ENCODE data around the gene SMYD3. TPM values are rescaled to one million over a fixed set of nuclear protein-coding genes. Genes with fewer than 3 reads are reported as not detected.

The SMYD3 gene
- total and polyA plus RNA-seq, 10 of the 15 experiments (the other 5 are each of a cell fraction or from before 2014, with no cell fraction given) = 18.3 to 54.0 (median 24.8) TPM

DNA sequence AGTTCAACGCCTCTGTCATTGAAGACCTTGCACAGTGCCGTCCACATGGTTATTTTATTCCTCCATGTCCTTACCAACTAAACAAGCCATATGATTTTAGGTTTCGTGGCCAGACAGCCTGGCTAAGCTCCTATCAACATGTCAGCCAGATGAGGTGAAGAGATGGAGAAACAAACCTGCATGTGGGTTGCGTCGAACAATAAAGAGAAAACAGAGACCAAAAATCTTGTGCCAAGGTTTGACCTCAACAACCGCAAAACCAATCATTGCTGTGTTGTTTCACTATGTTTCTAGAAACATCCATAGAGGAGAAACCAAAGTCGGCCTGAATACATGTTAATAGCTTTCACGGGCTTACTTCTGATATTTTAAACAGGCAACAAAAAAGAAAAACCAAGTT is 544.6 kb downstream of the SMYD3 start:
- Histone ChIP-seq H3K9ac (ENCODE audit: control insufficient read depth, insufficient read depth, low read length) (no peak overlapping the region), H2AFZ (ENCODE audit: control insufficient read depth, low read depth, low read length) (no peak overlapping the region), H3K79me2 (ENCODE audit: control insufficient read depth, insufficient read depth, low read length) (no peaks in the 10 kb centered on the region), H3K27me3 (replicated peaks in 1 of 2; ENCODE audit: control insufficient read depth in 2 of 2, insufficient read depth in 2 of 2, low read length in 1 of 2) (no peaks in the 10 kb centered on the region), H3K36me3 (ENCODE audit: control insufficient read depth in 2 of 2, insufficient read depth in 2 of 2, low read length in 1 of 2) (no peaks in the 10 kb centered on the region), H4K20me1 (ENCODE audit: control insufficient read depth, insufficient read depth) (no peaks in the 10 kb centered on the region), H3K9me3 (replicated peaks; ENCODE audit: control insufficient read depth, insufficient read depth, low read length) (no peaks in the 10 kb centered on the region), H3K4me1 (ENCODE audit: control insufficient read depth, insufficient read depth, low read length) (no peaks in the 10 kb centered on the region), H3K4me3 (no peak overlapping the region), H3K4me2 (ENCODE audit: control insufficient read depth, insufficient read depth) (no peak overlapping the region), H3K27ac (ENCODE audit: control insufficient read depth, insufficient read depth) (no peak overlapping the region)
- ChIA-PET RAD21 (ENCODE audit: unreplicated experiment) (no interaction called here), CTCF (interaction anchor here (0.6 kb wide), 1 partner anchor 9 kb away, joined by 3 read pairs; no protein-coding TSS in a partner anchor), POLR2A (no interaction called here), SMC1A (ENCODE audit: uncharacterized antibody, unreplicated experiment) (interaction anchor here (1.1 to 1.6 kb wide), 5 partner anchors 10 to 63 kb away, joined by 3 to 6 read pairs (median 5); no protein-coding TSS in a partner anchor)
- ATAC-seq (no peak), DNase-seq (ENCODE audit: low read depth, low spot score) (no peak), FAIRE-seq (no peak)
- WGBS (ENCODE audit: insufficient coverage, insufficient replicate concordance, low lambda C conversion rate, missing lambda C conversion rate) = 92% methylated on average over 8 of the region's 8 CpGs
- BruUV-seq (replicated peaks) = no TSS peak
- in situ Hi-C loops (cut with MboI) = no loop called here
- TF ChIP-seq MEF2A (IDR thresholded peaks at IDR 0.05; ENCODE audit: insufficient read depth, low read depth, low read length) = no peak
- no peak for TF ChIP-seq RELA (IDR thresholded peaks at IDR 0.05; ENCODE audit: borderline replicate concordance, partially characterized antibody)
- no peak for TF ChIP-seq ZNF384 (IDR thresholded peaks at IDR 0.05; ENCODE audit: borderline replicate concordance, low read depth, low read length)
- TF ChIP-seq, protein P1, sequence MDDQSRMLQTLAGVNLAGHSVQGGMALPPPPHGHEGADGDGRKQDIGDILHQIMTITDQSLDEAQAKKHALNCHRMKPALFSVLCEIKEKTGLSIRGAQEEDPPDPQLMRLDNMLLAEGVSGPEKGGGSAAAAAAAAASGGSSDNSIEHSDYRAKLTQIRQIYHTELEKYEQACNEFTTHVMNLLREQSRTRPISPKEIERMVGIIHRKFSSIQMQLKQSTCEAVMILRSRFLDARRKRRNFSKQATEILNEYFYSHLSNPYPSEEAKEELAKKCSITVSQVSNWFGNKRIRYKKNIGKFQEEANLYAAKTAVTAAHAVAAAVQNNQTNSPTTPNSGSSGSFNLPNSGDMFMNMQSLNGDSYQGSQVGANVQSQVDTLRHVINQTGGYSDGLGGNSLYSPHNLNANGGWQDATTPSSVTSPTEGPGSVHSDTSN (IDR thresholded peaks at IDR 0.05; ENCODE audit: insufficient replicate concordance, low read depth, low read length) = no peak
- no peak for TF ChIP-seq TCF3 (IDR thresholded peaks at IDR 0.05; ENCODE audit: borderline replicate concordance, insufficient read depth, low read depth, low read length)
- TF ChIP-seq NFXL1 (IDR thresholded peaks at IDR 0.05; ENCODE audit: borderline replicate concordance) = no peak
- no peak for TF ChIP-seq PAX5 (IDR thresholded peaks at IDR 0.05; ENCODE audit: borderline replicate concordance, low read depth, low read length)
- TF ChIP-seq, protein P2, sequence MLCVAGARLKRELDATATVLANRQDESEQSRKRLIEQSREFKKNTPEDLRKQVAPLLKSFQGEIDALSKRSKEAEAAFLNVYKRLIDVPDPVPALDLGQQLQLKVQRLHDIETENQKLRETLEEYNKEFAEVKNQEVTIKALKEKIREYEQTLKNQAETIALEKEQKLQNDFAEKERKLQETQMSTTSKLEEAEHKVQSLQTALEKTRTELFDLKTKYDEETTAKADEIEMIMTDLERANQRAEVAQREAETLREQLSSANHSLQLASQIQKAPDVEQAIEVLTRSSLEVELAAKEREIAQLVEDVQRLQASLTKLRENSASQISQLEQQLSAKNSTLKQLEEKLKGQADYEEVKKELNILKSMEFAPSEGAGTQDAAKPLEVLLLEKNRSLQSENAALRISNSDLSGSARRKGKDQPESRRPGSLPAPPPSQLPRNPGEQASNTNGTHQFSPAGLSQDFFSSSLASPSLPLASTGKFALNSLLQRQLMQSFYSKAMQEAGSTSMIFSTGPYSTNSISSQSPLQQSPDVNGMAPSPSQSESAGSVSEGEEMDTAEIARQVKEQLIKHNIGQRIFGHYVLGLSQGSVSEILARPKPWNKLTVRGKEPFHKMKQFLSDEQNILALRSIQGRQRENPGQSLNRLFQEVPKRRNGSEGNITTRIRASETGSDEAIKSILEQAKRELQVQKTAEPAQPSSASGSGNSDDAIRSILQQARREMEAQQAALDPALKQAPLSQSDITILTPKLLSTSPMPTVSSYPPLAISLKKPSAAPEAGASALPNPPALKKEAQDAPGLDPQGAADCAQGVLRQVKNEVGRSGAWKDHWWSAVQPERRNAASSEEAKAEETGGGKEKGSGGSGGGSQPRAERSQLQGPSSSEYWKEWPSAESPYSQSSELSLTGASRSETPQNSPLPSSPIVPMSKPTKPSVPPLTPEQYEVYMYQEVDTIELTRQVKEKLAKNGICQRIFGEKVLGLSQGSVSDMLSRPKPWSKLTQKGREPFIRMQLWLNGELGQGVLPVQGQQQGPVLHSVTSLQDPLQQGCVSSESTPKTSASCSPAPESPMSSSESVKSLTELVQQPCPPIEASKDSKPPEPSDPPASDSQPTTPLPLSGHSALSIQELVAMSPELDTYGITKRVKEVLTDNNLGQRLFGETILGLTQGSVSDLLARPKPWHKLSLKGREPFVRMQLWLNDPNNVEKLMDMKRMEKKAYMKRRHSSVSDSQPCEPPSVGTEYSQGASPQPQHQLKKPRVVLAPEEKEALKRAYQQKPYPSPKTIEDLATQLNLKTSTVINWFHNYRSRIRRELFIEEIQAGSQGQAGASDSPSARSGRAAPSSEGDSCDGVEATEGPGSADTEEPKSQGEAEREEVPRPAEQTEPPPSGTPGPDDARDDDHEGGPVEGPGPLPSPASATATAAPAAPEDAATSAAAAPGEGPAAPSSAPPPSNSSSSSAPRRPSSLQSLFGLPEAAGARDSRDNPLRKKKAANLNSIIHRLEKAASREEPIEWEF (IDR thresholded peaks at IDR 0.05; ENCODE audit: insufficient replicate concordance, low read depth, low read length) = no peak
- TF ChIP-seq, protein P3, sequence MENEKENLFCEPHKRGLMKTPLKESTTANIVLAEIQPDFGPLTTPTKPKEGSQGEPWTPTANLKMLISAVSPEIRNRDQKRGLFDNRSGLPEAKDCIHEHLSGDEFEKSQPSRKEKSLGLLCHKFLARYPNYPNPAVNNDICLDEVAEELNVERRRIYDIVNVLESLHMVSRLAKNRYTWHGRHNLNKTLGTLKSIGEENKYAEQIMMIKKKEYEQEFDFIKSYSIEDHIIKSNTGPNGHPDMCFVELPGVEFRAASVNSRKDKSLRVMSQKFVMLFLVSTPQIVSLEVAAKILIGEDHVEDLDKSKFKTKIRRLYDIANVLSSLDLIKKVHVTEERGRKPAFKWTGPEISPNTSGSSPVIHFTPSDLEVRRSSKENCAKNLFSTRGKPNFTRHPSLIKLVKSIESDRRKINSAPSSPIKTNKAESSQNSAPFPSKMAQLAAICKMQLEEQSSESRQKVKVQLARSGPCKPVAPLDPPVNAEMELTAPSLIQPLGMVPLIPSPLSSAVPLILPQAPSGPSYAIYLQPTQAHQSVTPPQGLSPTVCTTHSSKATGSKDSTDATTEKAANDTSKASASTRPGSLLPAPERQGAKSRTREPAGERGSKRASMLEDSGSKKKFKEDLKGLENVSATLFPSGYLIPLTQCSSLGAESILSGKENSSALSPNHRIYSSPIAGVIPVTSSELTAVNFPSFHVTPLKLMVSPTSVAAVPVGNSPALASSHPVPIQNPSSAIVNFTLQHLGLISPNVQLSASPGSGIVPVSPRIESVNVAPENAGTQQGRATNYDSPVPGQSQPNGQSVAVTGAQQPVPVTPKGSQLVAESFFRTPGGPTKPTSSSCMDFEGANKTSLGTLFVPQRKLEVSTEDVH (IDR thresholded peaks at IDR 0.05; ENCODE audit: low read depth, partially characterized antibody) = no peak
- TF ChIP-seq NFIC (IDR thresholded peaks at IDR 0.05; ENCODE audit: low read depth, low read length) = no peak
- intact Hi-C loops (cut with micrococcal nuclease; ENCODE audit: unreplicated experiment) = no loop called here
